Suprapubic skin (tissue), 3 donors: Measurements from ENCODE around the gene OR6Q1.

Source experiments
- CTCF ChIP-seq, 2 donors: fragments of 200-600 bp in 1 of 2; fragments of 450-650 bp in 1 of 2; sonication (generic) in 1 of 2; IDR thresholded peaks; one replicate each; pipeline ENCODE4 v1.5.1; 2016 to 2019; ENCODE audit warnings: antibody characterized with exemption in 2 of 2, mild to moderate bottlenecking in 1 of 2, moderate library complexity in 1 of 2
- EP300 ChIP-seq: sonication (generic); formaldehyde crosslinking; IDR thresholded peaks from one replicate; pipeline ENCODE4 v1.6.1; 2017; ENCODE audit warnings: antibody characterized with exemption

- no peak for TF ChIP-seq CTCF (IDR thresholded peaks at IDR 0.05)
- no peak for TF ChIP-seq EP300
Measured at GRCh38 chr11:58027341-58027740, 3.4 kb upstream of the OR6Q1 start.
